Suprapubic skin (tissue), 4 donors: ENCODE data around the gene CCNDBP1. TPM values are rescaled to one million over a fixed set of nuclear protein-coding genes. Genes with fewer than 3 reads are reported as not detected.
"Not testable (repeated sequence)": the region's sequence is repeated elsewhere in the genome, so short reads cannot be mapped to it uniquely, and the experiment has no call there.

ENCODE experiments used
- DNase-seq, 2 donors: peaks; one replicate each; pipeline ENCODE4 v3.0.0-alpha.2; 2019; ENCODE audit warnings: low spot score in 2 of 2
- H3K27ac ChIP-seq: fragments of 200-600 bp; sonication (generic); one replicate; pipeline ENCODE4 v1.5.1; 2019
- H3K27me3 ChIP-seq: fragments of 200-600 bp; sonication (generic); one replicate; pipeline ENCODE4 v1.5.1; 2019
- H3K36me3 ChIP-seq: fragments of 200-600 bp; sonication (generic); one replicate; pipeline ENCODE4 v1.5.1; 2019
- H3K4me1 ChIP-seq: fragments of 200-600 bp; sonication (generic); one replicate; pipeline ENCODE4 v1.5.1; 2019
- H3K4me3 ChIP-seq: fragments of 200-600 bp; sonication (generic); one replicate; pipeline ENCODE4 v1.5.1; 2019; ENCODE audit warnings: mild to moderate bottlenecking
- H3K9me3 ChIP-seq: fragments of 200-600 bp; sonication (generic); one replicate; pipeline ENCODE4 v1.5.1; 2019
- EP300 ChIP-seq: sonication (generic); formaldehyde crosslinking; IDR thresholded peaks from one replicate; pipeline ENCODE4 v1.6.1; 2017; ENCODE audit warnings: antibody characterized with exemption
- POLR2A ChIP-seq, 2 donors: fragments of 450-650 bp; IDR thresholded peaks; one replicate each; pipeline ENCODE4 v1.6.1; 2017; ENCODE audit warnings: antibody characterized with exemption in 2 of 2, mild to moderate bottlenecking in 2 of 2, moderate library complexity in 2 of 2
- POLR2AphosphoS5 ChIP-seq, 3 donors: sonication (generic); formaldehyde crosslinking; IDR thresholded peaks; one replicate each; pipeline ENCODE4 v1.6.1; 2017; ENCODE audit warnings: antibody characterized with exemption in 3 of 3
- WGBS: methylation state at CpG from one replicate; pipeline ENCODE4 v1.1.5; 2018; 5-methylcytosine and 5-hydroxymethylcytosine counted together
- total RNA-seq, 4 donors: library from RNA; depleted of rRNA; stranded (reverse); fragments of >200 nt; gene quantifications; one replicate each; pipeline ENCODE4 v1.1.0, GENCODE V29; 2016
- TF ChIP-seq, protein P1 (sequence below), 2 donors: fragments of 200-600 bp in 1 of 2; fragments of 450-650 bp in 1 of 2; sonication (generic) in 1 of 2; IDR thresholded peaks; one replicate each; pipeline ENCODE4 v1.5.1; 2016 to 2019; ENCODE audit warnings: antibody characterized with exemption in 2 of 2, mild to moderate bottlenecking in 1 of 2, moderate library complexity in 1 of 2

The CCNDBP1 gene
- total RNA-seq, 4 donors from 2014 or later: 55.9 to 93.7 (median 81.2) TPM

DNA sequence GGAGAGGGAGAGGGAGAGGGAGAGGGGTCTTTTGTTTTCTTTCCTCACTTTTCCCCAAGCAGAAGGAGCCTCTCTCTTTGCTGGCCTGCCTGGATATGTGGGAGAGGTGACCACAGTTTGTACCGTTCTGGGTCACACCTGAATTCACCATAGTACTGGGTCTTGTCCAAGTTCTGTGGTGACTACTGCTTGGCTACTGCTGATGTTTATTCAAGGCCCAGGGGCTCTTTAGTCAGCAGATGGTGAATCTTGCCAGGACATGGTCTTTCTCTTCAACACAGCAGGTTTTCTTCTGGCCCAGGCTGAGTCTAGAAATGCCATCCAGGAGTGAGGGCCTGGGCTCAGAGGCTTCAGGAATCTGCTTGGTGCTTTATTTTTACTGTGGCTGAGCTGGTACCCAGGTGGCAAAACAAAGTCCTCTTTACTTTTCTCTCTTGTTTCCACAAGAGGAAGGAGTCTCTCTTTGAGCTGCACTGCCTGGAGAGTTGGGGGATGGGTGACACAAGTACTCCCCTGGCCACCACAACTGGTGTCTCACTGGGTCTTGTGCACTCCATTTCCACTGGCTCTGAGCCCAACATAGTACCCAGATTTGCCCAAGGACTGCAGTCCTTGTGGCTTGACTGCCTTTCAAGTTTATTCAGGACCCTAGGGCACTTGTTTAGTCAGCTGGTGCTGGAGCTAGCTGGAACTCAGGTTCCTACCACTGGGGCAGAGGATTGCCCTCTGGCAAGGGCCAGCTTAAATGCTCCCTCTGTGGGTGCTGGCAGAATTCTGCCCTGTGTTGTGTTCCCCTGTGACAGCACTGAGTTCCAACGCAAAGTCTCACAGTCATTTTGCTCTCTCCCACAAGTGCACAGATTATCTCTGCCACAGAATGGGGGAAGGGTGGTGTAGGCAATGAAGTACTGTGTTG is 16.8 kb upstream of the CCNDBP1 start:
- Histone ChIP-seq H3K9me3 (no peaks in the 10 kb centered on the region), H3K27ac (peak overlapping the region; percentile 53), H3K36me3 (peaks cover 33% of the 10 kb centered on the region), H3K4me3 (no peak overlapping the region), H3K4me1 (peaks cover 4% of the 10 kb centered on the region), H3K27me3 (no peaks in the 10 kb centered on the region)
- DNase-seq: no peak
- WGBS: 65% methylated on average over 2 of the region's 2 CpGs
- no peak for TF ChIP-seq POLR2AphosphoS5 (IDR thresholded peaks at IDR 0.05)
- TF ChIP-seq POLR2A (IDR thresholded peaks at IDR 0.05): no peak
- no peak for TF ChIP-seq EP300
- TF ChIP-seq, protein P1, sequence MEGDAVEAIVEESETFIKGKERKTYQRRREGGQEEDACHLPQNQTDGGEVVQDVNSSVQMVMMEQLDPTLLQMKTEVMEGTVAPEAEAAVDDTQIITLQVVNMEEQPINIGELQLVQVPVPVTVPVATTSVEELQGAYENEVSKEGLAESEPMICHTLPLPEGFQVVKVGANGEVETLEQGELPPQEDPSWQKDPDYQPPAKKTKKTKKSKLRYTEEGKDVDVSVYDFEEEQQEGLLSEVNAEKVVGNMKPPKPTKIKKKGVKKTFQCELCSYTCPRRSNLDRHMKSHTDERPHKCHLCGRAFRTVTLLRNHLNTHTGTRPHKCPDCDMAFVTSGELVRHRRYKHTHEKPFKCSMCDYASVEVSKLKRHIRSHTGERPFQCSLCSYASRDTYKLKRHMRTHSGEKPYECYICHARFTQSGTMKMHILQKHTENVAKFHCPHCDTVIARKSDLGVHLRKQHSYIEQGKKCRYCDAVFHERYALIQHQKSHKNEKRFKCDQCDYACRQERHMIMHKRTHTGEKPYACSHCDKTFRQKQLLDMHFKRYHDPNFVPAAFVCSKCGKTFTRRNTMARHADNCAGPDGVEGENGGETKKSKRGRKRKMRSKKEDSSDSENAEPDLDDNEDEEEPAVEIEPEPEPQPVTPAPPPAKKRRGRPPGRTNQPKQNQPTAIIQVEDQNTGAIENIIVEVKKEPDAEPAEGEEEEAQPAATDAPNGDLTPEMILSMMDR (IDR thresholded peaks at IDR 0.05): no peak

DNA sequence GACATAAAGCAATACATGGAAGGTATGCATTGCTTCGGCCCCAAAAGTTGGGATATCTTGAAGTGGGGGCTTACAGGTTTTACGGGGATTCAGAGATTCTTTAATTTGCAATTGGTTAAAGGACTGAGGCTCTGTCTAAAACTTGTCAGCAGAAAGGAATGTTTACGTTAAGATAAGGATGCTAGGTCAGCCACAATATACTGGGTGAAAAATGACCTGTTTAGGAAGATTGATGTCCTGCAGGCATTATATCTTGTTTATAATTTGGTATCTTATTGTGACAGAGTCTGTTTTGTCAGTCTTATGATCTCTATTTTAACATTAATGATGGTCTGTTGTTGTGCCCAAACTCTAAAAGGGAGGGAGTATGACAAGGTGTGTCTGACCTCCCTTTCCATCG is 15.3 kb upstream of the CCNDBP1 start:
- TF ChIP-seq POLR2AphosphoS5 (IDR thresholded peaks at IDR 0.05) (no peak), EP300 (no peak), POLR2A (IDR thresholded peaks at IDR 0.05) (no peak)
- TF ChIP-seq, protein P1 (IDR thresholded peaks at IDR 0.05): no peak
- no peak for DNase-seq
- Histone ChIP-seq H3K9me3 (no peaks in the 10 kb centered on the region), H3K27ac (no peak overlapping the region), H3K4me1 (peaks cover 4% of the 10 kb centered on the region), H3K27me3 (no peaks in the 10 kb centered on the region), H3K4me3 (no peak overlapping the region), H3K36me3 (peaks cover 34% of the 10 kb centered on the region)
- 96% methylated on average over 4 of the region's 4 CpGs for WGBS

DNA sequence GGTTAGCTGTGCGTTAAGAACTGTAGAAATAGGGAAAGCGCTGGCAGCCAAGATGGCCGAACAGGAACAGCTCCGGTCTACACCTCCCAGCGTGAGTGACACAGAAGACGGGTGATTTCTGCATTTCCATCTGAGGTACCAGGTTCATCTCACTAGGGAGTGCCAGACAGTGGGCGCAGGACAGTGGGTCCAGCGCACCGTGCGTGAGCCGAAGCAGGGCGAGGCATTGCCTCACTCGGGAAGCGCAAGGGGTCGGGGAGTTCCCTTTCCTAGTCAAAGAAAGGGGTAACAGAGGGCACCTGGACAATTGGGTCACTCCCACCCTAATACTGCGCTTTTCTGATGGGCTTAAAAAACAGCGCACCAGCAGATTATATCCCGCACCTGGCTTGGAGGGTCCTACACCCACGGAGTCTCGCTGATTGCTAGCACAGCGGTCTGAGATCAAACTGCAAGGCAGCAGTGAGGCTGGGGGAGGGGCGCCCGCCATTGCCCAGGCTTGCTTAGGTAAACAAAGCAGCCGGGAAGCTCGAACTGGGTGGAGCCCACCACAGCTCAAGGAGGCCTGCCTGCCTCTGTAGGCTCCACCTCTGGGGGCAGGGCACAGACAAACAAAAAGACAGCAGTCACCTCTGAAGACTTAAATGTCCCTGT is 9.4 kb upstream of the CCNDBP1 start:
- not testable (repeated sequence) for H3K27me3 ChIP-seq, H3K27ac ChIP-seq, H3K4me3 ChIP-seq, H3K4me1 ChIP-seq, H3K9me3 ChIP-seq, DNase-seq
- WGBS: 97% methylated on average over 21 of the region's 25 CpGs
- H3K36me3 ChIP-seq: peaks cover 39% of the 10 kb centered on the region

DNA sequence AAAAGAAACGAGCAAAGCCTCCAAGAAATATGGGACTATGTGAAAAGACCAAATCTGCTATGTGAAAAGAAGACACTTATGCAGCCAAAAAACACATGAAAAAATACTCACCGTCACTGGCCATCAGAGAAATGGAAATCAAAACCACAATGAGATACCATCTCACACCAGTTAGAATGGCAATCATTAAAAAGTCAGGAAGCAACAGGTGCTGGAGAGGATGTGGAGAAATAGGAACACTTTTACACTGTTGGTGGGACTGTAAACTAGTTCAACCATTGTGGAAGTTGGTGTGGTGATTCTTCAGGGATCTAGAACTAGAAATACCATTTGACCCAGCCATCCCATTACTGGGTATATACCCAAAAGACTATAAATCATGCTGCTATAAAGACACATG is 8.1 kb upstream of the CCNDBP1 start:
- H3K36me3 ChIP-seq: peaks cover 45% of the 10 kb centered on the region
- not testable (repeated sequence) for H3K27me3 ChIP-seq, H3K9me3 ChIP-seq, H3K27ac ChIP-seq, DNase-seq, H3K4me3 ChIP-seq, H3K4me1 ChIP-seq
- WGBS: 96% methylated on average over 2 of the region's 2 CpGs

DNA sequence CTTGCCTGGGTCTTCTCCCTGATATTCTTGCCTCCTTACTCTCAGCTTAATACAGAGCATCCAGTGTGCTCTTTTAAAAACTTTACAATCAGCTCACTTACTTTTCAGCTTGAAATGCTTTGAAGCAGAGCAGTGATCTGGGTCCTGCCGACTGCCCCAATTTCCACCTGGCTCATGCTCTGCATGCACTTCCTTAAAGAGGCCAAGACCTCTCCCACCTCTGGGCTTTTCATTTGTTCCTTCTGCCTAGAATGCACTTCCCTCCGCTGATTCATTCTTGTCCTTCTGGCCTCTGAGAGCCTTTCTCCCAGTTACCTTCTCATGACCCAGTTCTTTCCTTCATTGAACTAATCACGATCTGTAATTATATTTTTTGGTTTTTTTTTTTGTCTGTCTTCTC is 1.9 kb upstream of the CCNDBP1 start:
- no peak for DNase-seq
- Histone ChIP-seq H3K9me3 (no peaks in the 10 kb centered on the region), H3K4me1 (peaks cover 19% of the 10 kb centered on the region), H3K27ac (no peak overlapping the region), H3K27me3 (no peaks in the 10 kb centered on the region), H3K4me3 (no peak overlapping the region), H3K36me3 (peaks cover 26% of the 10 kb centered on the region)
- 78% methylated on average over 3 of the region's 3 CpGs for WGBS
- TF ChIP-seq, protein P1 (IDR thresholded peaks at IDR 0.05): no peak
- no peak for TF ChIP-seq POLR2A (IDR thresholded peaks at IDR 0.05)
- no peak for TF ChIP-seq EP300
- no peak for TF ChIP-seq POLR2AphosphoS5 (IDR thresholded peaks at IDR 0.05)

DNA sequence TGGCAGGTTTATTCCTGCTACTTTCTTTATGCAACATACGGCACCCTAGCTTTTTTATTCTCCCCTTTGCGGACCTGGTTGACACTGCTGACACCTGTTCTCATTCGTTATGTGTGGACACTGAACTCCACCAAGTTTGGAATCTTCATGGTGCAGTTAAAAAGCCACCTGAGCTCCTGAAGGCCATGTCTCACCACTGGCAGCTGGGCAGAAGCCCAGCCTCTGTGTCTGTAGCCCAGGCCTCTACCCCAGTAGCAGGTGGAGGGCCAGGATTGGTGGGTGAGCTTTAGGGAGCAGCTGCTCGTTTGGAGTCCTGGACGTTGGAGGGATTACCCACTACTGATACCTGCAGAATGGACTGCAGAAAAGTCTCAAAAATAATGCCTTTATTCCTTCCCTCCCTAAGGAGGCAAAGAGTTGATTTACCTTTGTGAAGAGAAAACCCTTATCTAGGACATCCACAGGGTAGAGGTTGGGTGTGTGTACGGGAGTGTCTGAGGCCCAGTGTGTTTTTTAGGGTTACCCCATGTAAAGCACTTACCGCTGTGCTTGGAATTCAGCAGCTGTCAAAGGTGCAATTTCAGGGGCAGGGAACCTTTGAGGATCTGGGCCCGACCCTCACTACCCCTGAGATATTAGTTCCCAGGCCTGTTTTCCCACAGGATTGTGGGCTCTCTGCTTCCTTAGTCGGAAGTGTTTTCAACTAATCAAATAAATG is 637 bp upstream of the CCNDBP1 start:
- H3K9me3 ChIP-seq: no peaks in the 10 kb centered on the region
- DNase-seq: no peak
- no peaks in the 10 kb centered on the region for H3K27me3 ChIP-seq
- WGBS: 72% methylated on average over 8 of the region's 9 CpGs
- no peak for TF ChIP-seq POLR2AphosphoS5 (IDR thresholded peaks at IDR 0.05)
- TF ChIP-seq EP300: no peak
- TF ChIP-seq, protein P1 (IDR thresholded peaks at IDR 0.05): no peak
- no peak for TF ChIP-seq POLR2A (IDR thresholded peaks at IDR 0.05)
- H3K27ac ChIP-seq: peak overlapping the region; percentile 89
- peak overlapping the region; percentile 91 for H3K4me3 ChIP-seq
- H3K36me3 ChIP-seq: peaks cover 19% of the 10 kb centered on the region
- peaks cover 26% of the 10 kb centered on the region for H3K4me1 ChIP-seq
